Activated T-helper 1 cell treated with anti-CD3 and anti-CD28 coated beads, Interleukin-2, amount 50 U/mL, for 16 hours (primary cell): ENCODE results near the gene KLHL29.

Source experiments
- DNase-seq, 2 donors: peaks; one replicate each; pipeline ENCODE4 v3.0.0-alpha.2; 2020; ENCODE audit warnings: low read depth in 1 of 2, low spot score in 1 of 2

The KLHL29 gene

DNA sequence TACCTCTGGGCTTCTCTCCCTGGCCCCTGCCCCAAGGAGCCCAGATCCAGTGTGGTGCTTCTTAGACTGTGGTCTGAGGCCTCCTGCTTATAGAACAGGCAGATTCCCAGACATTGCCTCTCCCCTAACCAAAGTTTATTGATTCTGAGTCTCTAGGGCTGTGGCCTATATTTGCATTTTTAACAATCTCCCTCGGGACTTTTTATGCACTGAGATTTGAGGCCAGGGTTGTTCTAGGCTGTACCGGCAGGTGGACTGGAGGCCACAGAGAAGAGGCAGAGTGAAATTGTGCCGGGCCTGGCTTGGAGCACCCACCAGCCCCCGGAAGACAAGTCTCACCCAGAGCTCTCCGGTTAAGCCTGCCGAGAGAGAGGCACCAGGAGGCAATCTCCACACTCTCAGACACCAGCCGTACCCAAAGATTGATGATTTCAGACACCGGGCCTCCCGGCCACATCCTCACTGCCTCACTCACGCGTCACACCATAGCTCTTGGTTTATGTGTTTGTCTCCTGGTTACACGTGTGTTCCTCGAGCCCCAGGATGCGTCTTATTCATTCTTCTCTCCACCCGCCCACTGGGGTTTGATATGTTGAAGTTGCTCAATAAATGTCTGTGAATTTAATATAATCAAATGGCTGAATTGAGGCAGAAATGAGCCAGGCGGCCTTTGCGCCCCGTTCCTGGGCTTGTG lies 203.7 kb downstream of the KLHL29 start:
- no peak for DNase-seq

DNA sequence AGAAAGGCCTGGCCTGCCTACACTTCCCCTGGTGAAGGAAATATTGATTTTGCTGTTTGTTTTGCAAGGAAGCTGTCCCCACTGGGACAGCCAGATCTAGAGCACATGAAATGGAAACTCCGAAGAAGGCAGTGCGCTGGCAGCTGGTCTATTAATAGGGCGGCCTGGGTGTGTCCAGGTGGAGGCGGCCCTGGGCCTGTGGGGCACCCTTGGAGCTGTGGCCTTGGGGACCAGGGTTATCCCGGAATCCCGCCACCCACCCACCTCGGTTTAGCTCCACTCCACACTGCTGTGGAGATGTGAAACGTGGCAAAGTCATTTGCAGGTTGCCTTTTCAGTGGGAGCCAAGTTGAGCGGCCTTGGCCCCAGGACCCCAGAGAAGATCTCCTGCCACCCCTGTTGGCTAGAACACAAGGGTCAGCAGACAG lies 204.3 kb downstream of the KLHL29 start:
- no peak for DNase-seq

DNA sequence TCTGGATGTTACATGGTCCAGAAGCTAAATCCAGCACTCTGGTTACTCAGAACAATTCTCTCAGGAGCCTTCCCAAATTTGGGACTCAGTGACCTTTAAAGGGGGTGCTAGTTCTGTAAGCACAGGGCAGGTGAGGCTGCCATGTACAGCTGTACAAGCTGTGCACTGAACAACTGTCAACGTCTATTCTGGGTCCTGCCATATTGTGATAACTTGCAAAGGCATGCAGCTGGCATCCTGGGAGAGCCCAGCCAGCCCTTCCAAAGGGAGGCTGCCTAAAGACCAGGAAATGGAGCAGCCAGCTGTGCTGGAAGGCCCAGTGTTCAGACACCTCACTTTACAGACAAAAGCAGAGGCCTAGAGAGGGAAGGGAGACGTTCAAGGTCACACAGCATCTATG lies 204.8 kb downstream of the KLHL29 start:
- no peak for DNase-seq

DNA sequence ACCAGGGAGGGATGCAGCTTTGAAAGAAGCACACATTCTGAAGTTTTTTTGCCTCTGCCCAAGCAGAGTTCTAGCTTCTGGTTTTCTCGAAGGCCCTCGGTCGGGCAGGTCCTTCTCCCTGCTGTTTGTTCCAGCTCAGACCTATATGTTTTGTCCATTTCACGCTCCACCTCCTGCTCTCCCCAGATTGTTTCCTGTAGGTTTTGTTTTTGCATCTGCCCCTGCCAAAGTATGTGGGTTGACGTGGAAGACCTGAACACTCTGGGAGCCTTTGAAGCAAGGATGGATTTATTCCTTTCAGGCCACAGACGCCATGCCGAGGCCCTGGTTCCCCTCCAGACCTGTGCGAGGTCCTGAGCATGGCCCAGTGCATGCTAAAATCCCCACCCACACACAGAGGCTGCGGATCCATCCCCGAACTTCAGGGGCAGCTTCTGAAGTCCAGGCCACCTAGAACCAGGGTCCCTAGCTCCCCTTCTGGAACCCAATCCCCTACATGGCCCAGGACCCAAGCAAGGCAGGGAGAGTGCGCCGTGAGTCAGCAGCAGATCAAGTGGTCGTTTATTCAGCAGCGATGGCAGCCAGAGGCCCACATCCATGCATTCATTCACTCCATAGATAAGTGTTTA lies 205.4 kb downstream of the KLHL29 start:
- no peak for DNase-seq

DNA sequence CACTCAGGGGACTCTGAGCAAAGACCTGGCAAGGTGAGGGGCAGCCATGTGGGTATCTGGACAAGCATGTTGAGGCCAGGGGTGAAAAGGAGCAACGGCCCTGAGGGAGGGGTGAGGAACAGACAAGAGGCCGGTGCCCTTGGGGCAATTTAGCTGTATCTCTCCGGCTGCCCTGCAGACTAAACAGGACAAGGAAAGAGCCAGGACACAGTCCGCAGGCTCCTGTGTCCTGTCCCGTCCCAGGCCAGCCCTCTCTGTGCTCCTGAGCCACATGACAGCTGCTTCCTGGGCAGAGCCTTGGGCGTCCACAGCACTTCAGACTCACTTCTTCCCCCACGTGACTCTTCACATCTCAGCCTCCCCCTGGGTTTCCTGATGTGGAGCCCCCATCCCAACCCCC lies 206.1 kb downstream of the KLHL29 start:
- no peak for DNase-seq

DNA sequence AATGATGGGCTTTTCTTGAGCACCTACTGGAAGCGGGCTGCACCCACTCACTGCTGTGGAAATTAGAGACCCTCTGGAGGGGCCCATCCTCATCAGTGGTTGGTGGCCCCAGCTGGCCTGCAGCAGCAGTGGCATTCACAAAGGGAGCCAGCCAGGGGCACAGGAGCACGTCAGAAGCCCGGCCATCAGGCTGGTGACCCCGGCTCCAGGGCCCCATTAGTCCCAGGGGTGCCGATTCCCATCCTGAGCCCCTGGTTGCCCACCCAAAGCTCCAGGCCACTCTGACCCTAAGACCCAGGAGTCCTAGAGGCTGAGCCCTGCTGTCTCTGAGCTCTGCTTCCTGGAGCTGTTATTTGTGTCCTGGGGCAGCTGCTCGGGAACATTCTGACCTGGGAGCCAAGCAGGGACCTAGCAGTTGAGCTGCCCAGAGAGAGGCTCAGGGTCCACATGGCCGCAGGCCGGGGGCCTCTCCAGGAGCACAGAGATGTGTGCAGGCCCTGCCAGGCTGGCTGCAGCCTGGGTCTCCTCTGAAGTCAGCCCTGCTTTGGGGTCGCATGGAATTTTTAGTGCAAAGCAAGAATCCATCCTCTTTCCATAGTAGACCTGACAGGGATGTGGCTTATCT lies 207.2 kb downstream of the KLHL29 start:
- no peak for DNase-seq

GRCh38 chr2:23592898-23593751 lies 208.1 kb downstream of the KLHL29 start:
- no peak for DNase-seq

DNA sequence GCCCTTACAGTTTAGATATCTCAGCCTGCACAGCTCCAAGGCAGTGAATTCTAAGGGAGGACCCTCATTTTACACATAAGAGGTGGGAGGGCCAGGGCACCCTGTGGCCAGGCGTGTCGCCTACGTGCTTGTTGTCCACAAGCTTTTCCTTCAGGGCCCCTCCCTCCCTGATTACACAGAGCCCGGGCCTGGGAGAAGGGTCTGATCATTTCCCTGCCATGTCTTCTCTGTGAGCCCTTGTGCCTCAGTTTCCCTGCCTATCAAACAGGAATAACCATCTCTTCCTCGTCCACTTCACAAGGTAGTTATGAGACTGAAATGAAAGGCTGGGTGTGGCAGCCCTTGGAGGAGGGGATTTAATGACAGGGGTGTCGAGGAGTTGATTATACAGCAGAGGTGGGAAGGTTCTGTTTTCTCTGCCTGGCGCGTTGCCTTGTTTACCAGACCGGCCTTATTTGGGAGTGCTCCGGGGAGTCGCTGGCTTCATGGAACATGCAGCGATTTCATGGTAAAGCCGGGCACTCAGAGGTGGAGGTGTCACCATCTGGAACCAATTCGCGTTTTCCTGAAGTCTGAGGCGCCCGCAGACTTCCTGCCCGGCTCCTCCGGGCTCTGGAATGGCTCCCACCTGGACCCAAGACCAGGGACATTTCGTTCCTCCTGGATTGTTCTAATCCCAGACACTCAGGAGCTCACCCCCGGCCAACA lies 208.9 kb downstream of the KLHL29 start:
- no peak for DNase-seq

GRCh38 chr2:23594460-23594825 lies 209.5 kb downstream of the KLHL29 start:
- DNase-seq: no peak

GRCh38 chr2:23595021-23595420 lies 210.0 kb downstream of the KLHL29 start:
- DNase-seq: no peak

GRCh38 chr2:23595601-23596251 lies 210.7 kb downstream of the KLHL29 start:
- DNase-seq: no peak

DNA sequence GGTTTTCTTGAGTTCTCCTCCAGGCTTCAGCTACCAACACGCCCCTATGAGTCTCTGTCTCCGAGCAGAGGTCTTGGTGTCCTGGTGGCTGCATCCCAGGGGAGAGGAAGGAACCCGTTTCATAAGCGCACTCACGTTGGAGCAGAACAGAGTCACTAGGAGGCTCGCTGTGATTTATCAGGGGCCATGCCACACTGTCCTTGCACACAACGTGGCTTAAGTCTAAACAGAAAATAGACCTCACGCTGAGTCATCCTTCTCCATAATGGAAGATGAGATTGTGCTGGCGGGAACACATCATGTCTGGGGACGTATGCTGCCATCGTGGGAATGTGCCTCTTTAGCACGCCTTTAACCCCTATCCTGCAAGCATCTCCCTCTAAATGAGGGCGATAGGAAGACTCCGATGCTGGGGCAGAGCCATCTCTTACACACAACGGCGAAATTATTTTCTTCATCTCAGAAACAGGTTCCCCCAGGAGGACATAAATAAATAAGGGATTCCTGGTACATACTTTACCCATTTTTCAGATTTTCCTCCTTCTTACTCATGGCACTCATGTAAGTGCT lies 211.4 kb downstream of the KLHL29 start:
- no peak for DNase-seq

GRCh38 chr2:23597687-23598086 lies 212.7 kb downstream of the KLHL29 start:
- no peak for DNase-seq

DNA sequence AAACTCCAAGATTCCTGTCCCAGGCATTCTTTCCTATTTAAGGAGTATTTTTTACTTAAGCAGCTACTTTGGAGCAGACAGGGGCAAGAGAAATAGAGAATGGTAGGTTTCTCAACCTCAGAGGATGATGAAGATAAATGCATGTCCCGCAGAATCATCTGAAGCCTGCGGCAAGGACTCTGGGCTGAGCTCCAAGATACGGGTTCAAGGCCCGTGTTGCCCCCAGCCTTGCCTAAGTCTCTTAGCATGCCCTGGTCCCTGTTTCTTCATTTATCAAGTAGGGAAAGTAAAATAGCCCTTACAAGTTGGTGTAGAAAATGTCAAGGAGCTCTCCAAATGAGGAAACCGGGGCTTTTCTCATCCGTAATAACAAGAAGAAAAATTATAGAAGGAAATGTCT lies 214.0 kb downstream of the KLHL29 start:
- DNase-seq: no peak

DNA sequence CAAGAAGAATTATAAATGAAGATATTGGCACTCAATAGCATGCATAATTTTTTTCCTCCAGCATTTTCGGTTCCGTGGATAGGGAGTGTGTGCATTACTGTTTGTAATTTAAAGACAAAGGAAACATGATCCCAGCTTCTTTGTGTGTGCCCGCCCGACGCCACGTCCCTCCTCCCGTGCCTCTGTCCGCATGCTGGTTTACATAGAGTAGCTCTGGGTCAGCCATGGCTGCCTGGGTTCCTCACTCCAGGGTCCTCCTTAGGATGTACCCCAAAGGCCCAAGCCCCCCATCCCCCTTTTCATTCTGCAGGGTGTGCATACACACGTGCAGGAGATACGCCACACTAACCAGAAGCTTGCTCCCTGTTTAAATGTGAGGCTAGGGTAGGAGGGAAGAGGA lies 214.7 kb downstream of the KLHL29 start:
- DNase-seq: no peak

GRCh38 chr2:23600346-23600745 lies 215.4 kb downstream of the KLHL29 start:
- DNase-seq: no peak

- no peak for DNase-seq
These were observed 216.5 kb downstream of the KLHL29 start for GRCh38 chr2:23601301-23601965.

DNA sequence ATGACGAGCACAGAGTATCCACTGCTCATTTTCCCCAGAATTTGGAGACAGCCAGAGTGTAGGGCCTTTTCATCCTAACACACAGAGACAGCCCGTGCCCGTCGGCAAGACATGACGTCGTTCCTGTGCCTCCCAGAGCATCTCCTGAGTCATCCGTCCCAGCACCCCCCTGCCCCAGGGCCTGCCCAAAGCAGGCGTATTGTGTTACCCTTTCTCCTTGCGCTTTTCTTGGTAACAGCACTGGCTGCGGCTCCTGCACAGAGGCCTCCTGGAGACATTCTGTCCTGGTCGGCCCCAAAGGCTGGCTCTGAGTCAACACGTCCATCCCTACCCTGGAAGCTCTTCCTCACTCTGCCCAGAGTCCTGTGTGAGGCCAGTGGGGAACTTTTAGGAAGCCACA lies 217.1 kb downstream of the KLHL29 start:
- no peak for DNase-seq

- DNase-seq: no peak
These were observed 218.2 kb downstream of the KLHL29 start for GRCh38 chr2:23603156-23603555.

GRCh38 chr2:23603581-23603980 lies 218.6 kb downstream of the KLHL29 start:
- DNase-seq: no peak
